Activated naive CD4-positive, alpha-beta T cell treated with anti-CD3 and anti-CD28 coated beads for 36 hours (primary cell): ENCODE results near the gene TMEM44. TPM values are rescaled to one million over a fixed set of nuclear protein-coding genes. Genes with fewer than 3 reads are reported as not detected.
"Not testable (repeated sequence)": the region's sequence is repeated elsewhere in the genome, so short reads cannot be mapped to it uniquely, and the experiment has no call there.

Source experiments
- CTCF ChIA-PET: fragments of 350-600 bp; sonication (Branson Sonifier 250); formaldehyde crosslinking; loops from one replicate; lab custom pipeline; 2021; ENCODE audit warnings: antibody characterized with exemption; lab: Charles Lee
- DNase-seq: peaks from one replicate; pipeline ENCODE4 v3.0.0-alpha.2; 2020
- H3K27ac Mint-ChIP-seq: one replicate; pipeline ENCODE4 v1.8.0; 2021; ENCODE audit warnings: mild to moderate bottlenecking, mixed read lengths
- H3K27me3 Mint-ChIP-seq: one replicate; pipeline ENCODE4 v1.8.0; 2021; ENCODE audit warnings: low read depth, mixed read lengths
- H3K36me3 Mint-ChIP-seq: one replicate; pipeline ENCODE4 v1.8.0; 2021; ENCODE audit warnings: low read depth, mixed read lengths
- H3K4me1 Mint-ChIP-seq: one replicate; pipeline ENCODE4 v1.8.0; 2021; ENCODE audit warnings: low read depth, mixed read lengths
- H3K4me3 Mint-ChIP-seq: one replicate; pipeline ENCODE4 v1.8.0; 2021; ENCODE audit warnings: mild to moderate bottlenecking, moderate library complexity, mixed read lengths
- H3K9me3 Mint-ChIP-seq: one replicate; pipeline ENCODE4 v1.8.0; 2021; ENCODE audit warnings: mixed read lengths
- intact Hi-C: fragments of 100-400 bp; cut with micrococcal nuclease; formaldehyde crosslinking; loops from one replicate; pipeline ENCODE4 v1.15.1; 2023
- total RNA-seq, 2 experiments: library from RNA; stranded (reverse); gene quantifications; one replicate each; pipeline ENCODE4 v1.2.3, GENCODE V29; 2021

TMEM44 gene
- total RNA-seq, 2 experiments from 2014 or later = 0.93 to 1.7 TPM

DNA sequence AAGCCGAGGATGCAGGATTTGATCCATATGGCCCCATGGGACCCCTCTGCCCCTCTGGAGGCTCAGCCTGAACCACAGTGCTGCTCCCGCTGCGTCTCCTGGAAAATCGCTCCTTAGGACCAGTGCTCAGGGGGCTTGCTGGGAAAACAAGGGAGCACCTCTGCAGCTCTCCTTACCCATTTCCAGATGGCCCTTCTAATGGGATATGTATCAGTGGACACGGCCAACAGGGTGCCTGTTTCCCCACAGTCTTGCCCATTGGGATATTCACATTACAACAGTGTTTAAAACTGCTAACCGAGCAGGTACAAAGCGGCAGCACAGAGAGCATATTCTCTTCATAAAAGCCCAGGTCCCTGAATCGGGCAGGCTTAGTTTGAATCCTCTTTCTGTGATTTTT lies 27.1 kb downstream of the TMEM44 start:
- intact Hi-C loops = no loop called here
- DNase-seq = no peak
- Mint-ChIP-seq H3K4me1 (no peaks in the 10 kb centered on the region), H3K36me3 (no peaks in the 10 kb centered on the region), H3K27ac (no peak overlapping the region), H3K27me3 (no peaks in the 10 kb centered on the region), H3K9me3 (no peaks in the 10 kb centered on the region), H3K4me3 (no peak overlapping the region)
- CTCF ChIA-PET = interaction anchor here (0.6 to 0.7 kb wide), 2 partner anchors 22 to 270 kb away, joined by 3 read pairs; no protein-coding TSS in a partner anchor

DNA sequence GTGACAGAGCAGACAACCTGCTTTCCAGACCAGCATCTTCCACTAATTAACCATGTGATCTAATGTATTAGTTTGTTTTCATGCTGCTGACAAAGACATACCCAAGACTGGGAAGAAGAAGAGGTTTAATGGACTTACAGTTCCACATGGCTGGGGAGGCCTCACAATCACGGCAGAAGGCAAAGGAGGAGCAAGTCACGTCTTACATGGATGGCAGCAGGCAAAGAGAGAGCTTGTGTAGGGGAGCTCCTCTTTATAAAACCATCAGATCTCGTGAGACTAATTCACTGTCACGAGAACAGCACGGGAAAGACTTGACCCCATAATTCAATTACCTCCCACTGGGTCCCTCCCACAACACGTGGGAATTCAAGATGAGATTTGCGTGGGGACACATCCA lies 27.9 kb downstream of the TMEM44 start:
- H3K4me1 Mint-ChIP-seq, DNase-seq, H3K27me3 Mint-ChIP-seq, H3K27ac Mint-ChIP-seq, intact Hi-C loops, H3K4me3 Mint-ChIP-seq, H3K36me3 Mint-ChIP-seq, H3K9me3 Mint-ChIP-seq: not testable (repeated sequence)
- CTCF ChIA-PET = interaction anchor here (1.2 kb wide), 1 partner anchor 11 kb away, joined by 4 read pairs; no protein-coding TSS in a partner anchor

DNA sequence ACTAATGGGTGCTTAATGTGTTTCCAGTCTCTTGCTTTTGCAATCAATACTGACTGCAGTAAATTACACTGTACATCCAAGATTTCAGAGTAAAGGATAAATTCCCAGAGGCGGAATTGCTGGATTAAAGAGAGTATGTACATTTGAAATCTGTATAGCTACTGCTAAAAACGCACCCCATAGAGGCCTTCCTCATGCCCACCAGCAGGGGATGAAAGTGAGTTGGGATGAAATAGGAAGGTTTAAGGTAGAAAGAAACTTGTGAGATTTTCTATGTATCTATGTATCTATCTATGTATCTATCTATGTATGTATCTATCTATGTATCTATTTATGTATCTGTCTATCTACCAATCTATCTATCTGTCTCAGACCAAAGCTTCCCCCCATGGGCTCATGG lies 28.4 kb downstream of the TMEM44 start:
- no peaks in the 10 kb centered on the region for H3K27me3 Mint-ChIP-seq
- DNase-seq = no peak

DNA sequence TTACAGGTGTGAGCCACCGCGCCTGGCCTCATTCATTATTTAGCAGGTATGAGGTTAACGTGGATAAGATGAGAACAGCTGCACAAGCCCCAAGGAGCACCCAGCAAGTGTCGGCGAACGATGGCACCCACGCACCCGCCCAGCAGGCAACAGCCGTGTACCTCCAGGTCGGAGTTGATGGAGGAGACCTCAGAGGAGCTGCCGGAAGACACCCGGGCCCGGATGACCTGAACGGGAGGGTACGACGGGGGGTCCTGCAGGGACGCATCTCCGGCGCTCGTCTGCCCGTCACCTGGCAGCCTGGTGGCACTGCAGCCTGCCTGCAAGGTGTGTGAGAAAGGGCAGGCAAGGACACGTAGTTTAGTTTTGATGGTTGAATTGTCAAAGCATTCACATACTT lies 29.1 kb downstream of the TMEM44 start:
- intact Hi-C loops = no loop called here
- Mint-ChIP-seq H3K4me3 (no peak overlapping the region), H3K36me3 (no peaks in the 10 kb centered on the region), H3K9me3 (no peaks in the 10 kb centered on the region), H3K27me3 (no peaks in the 10 kb centered on the region), H3K4me1 (no peaks in the 10 kb centered on the region), H3K27ac (no peak overlapping the region)
- no peak for DNase-seq
- CTCF ChIA-PET = interaction anchor here (1.1 to 1.2 kb wide), 2 partner anchors 10 to 132 kb away, joined by 4 to 5 read pairs; no protein-coding TSS in a partner anchor

More for the DNA sequence above, 28.4 kb downstream of the TMEM44 start:
- Mint-ChIP-seq H3K4me3 (no peak overlapping the region), H3K27ac (no peak overlapping the region), H3K9me3 (no peaks in the 10 kb centered on the region), H3K36me3 (no peaks in the 10 kb centered on the region), H3K4me1 (no peaks in the 10 kb centered on the region)
- intact Hi-C loops = no loop called here
- CTCF ChIA-PET = interaction anchor here (1.1 to 1.2 kb wide), 2 partner anchors 11 to 133 kb away, joined by 4 to 5 read pairs; no protein-coding TSS in a partner anchor

DNA sequence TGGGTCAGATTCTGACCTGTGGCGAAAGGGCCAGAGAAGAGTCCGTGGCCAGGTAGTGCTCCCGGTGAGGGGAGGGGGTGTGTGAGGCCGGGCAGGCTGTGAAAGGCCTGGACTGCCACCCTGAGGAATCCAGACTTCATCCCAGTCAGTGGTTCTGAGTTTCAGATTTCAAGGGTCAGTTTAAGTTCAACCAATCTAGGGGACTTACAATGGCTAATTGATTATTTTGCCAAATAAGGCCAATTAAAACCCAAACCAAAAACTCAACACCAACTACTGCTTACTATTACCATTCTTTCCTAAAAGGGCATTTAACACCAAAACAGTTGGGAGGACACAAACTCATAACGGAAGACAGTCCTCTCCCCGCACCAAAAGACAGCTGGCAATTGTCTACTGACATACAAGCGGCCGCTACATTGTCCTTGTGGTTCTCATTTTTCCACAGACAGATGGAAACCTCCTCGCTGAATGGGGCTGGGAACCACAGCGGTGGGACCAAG lies 30.5 kb downstream of the TMEM44 start:
- Mint-ChIP-seq H3K36me3 (no peaks in the 10 kb centered on the region), H3K27me3 (no peaks in the 10 kb centered on the region), H3K4me1 (no peaks in the 10 kb centered on the region), H3K4me3 (no peak overlapping the region), H3K27ac (no peak overlapping the region), H3K9me3 (no peaks in the 10 kb centered on the region)
- CTCF ChIA-PET = interaction anchor here (0.8 to 1.0 kb wide), 2 partner anchors 130 to 133 kb away, joined by 4 to 6 read pairs; no protein-coding TSS in a partner anchor
- no peak for DNase-seq
- intact Hi-C loops = no loop called here

DNA sequence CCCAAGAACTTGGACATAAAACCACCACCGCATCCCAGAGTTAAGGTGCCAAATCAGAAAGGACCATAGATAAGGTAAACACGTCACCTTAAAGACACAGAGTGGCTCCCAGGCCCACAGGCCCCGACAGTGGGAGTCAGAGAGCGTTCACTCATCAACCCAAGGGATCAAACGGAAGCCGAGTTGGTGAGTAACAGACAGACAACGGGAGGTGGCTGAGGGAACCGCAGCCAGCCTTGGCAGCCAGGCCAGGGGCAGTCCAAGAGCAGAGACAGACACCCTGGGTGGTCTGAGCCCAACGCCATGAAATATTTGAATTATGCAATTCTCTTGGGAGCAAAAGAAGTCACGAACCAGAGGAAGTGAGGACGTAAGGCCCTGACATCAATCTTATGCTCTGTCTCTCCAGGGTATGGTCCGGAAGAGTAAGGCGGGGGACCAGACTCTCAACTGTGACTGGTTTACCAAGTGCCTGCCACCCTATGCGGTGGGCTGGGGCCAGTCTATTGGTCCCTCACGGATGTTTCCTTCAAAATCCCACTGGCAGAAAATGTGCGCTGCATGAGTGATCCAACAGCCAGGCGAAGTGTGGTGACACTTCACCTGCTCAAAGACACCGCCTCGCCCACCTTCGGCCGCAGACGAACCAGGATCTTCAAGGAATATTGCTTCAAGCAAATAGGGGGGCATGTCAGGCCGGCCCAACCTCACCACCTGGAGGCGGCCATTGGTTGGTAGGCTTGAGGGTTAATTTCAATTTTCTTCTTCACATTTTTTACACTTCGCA lies 34.3 kb downstream of the TMEM44 start:
- intact Hi-C loops = no loop called here
- Mint-ChIP-seq H3K27me3 (no peaks in the 10 kb centered on the region), H3K4me1 (peaks cover 3% of the 10 kb centered on the region), H3K27ac (no peak overlapping the region), H3K4me3 (no peak overlapping the region), H3K9me3 (no peaks in the 10 kb centered on the region), H3K36me3 (no peaks in the 10 kb centered on the region)
- no peak for DNase-seq
- CTCF ChIA-PET = no interaction called here

DNA sequence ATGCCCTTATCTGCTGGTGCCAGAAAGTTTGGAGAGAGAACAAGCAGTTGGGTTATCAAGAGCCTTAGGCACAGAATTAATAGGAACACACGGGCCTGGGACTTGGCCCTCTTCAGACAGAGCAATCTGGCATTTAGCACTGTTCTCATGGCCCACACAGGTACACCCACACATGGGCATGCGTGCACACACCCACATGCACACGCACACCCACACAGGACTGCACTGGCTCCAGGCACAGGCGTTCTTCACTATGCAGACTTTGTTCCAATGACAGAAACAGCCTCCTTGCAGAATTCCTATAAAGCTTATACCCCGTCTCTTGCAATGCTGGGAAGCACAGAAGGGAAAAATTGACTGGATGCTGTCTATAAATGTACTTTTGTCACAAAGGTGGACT lies 36.3 kb downstream of the TMEM44 start:
- H3K4me1 Mint-ChIP-seq = peaks cover 3% of the 10 kb centered on the region
- H3K27me3 Mint-ChIP-seq = no peaks in the 10 kb centered on the region
- CTCF ChIA-PET = interaction anchor here (1.3 to 1.6 kb wide), 2 partner anchors 21 to 113 kb away, joined by 3 to 4 read pairs; no protein-coding TSS in a partner anchor
- no peak overlapping the region for H3K27ac Mint-ChIP-seq
- H3K4me3 Mint-ChIP-seq = no peak overlapping the region
- H3K9me3 Mint-ChIP-seq = no peaks in the 10 kb centered on the region
- intact Hi-C loops = no loop called here
- no peak for DNase-seq
- H3K36me3 Mint-ChIP-seq = no peaks in the 10 kb centered on the region

DNA sequence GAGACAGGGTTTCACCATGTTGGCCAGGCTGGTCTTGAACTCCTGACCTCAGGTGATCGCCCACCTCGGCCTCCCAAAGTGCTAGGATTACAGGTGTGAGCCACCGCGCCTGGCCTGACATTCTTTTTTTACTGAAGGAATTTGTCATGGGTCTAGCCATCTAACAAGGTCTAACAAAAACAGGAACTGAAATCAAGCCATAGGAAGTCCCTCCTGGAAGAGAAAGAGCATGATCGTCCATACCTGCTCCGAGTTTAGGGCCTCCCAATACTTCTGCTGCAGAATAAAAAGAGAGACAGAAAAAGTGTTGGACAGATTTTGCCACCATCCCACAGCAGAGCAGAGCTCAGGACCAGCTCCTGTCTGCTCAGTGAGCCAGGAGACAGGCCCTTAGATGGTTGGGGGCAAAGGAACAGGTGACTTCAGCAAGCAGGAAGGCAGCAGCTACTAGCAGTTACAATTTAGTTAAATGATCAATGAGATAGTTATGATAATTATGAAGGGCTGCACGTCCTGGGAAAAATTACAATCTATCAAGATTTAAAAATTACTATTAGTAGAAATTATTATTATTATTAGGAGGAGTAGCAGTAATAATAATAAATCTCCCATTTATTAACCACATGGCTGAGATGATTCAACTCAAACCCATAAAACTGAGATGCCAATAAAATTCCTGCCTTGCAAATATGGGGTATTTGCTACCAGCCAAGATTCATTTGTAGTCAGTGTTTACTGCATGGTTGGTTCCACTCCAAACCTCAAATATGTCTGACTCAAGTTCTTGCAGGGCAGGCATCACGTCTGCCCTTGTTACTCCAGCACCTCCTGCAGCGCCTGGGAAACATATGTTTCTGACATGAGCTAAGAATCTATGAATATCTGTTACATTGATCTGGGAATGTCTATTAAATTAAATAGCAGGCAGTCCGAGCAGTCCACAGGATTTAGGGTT lies 40.1 kb downstream of the TMEM44 start:
- H3K27me3 Mint-ChIP-seq = no peaks in the 10 kb centered on the region
- CTCF ChIA-PET = interaction anchor here (0.6 to 3.8 kb wide), 5 partner anchors 9 to 199 kb away, joined by 3 to 61 read pairs (median 3); no protein-coding TSS in a partner anchor
- intact Hi-C loops = no loop called here
- no peak for DNase-seq
- peaks cover 3% of the 10 kb centered on the region for H3K4me1 Mint-ChIP-seq
- no peak overlapping the region for H3K27ac Mint-ChIP-seq
- no peaks in the 10 kb centered on the region for H3K36me3 Mint-ChIP-seq
- H3K9me3 Mint-ChIP-seq = no peaks in the 10 kb centered on the region
- H3K4me3 Mint-ChIP-seq = no peak overlapping the region

DNA sequence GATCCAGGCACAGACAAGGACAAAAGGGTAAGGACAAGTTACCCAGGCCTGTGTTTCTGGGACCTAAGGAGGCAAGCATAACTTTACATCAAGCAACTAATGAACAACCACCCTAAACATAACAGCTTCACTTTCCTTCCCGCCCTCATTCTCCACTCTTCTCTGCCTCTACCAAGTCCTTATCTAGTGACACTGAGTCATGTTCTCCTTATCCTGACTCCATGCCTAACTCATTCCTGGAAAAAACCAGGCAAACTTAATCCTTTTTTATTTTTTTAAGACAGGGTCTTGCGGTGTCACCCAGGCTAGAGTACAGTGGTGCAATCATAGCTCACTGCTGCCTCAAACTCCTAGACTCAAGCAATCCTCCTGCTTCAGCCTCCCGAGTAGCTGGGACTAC lies 44.5 kb downstream of the TMEM44 start:
- no peak overlapping the region for H3K27ac Mint-ChIP-seq
- peaks cover 19% of the 10 kb centered on the region for H3K4me1 Mint-ChIP-seq
- no peak for DNase-seq
- CTCF ChIA-PET = interaction anchor here (0.6 to 1.3 kb wide), 4 partner anchors 104 to 161 kb away, joined by 3 to 7 read pairs (median 4); no protein-coding TSS in a partner anchor
- H3K9me3 Mint-ChIP-seq = peaks cover 3% of the 10 kb centered on the region
- H3K36me3 Mint-ChIP-seq = peaks cover 14% of the 10 kb centered on the region
- intact Hi-C loops = loop anchor here (10.0 kb wide), 1 partner anchor 454 kb away; the partner anchor contains the start of gene HES1
- no peaks in the 10 kb centered on the region for H3K27me3 Mint-ChIP-seq
- no peak overlapping the region for H3K4me3 Mint-ChIP-seq

DNA sequence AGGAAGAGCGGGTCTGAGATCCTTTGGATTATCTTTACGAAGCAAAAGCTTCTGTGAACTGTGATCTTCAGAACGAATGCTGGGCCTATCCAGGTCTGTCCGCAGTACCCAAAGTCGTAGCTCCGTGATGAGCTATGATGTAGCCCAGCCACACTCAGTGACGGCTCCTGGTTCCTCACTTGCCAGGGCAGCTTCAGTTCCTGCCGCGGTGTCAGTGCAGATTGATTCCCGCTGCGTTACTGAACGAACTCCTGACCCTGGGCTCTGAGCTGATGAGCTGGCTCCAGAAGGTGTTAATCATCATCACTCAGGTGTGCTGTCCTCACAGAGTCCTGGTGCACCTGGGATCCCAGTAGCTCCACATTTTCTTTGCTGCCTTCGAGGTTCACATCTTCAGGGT lies 45.0 kb downstream of the TMEM44 start:
- Mint-ChIP-seq H3K27me3 (no peaks in the 10 kb centered on the region), H3K4me1 (peaks cover 19% of the 10 kb centered on the region), H3K4me3 (no peak overlapping the region), H3K36me3 (peaks cover 14% of the 10 kb centered on the region), H3K9me3 (peaks cover 3% of the 10 kb centered on the region), H3K27ac (no peak overlapping the region)
- intact Hi-C loops = loop anchor here (10.0 kb wide), 1 partner anchor 453 kb away; the partner anchor contains the start of gene HES1
- CTCF ChIA-PET = interaction anchor here (0.6 to 1.3 kb wide), 4 partner anchors 104 to 160 kb away, joined by 3 to 7 read pairs (median 4); no protein-coding TSS in a partner anchor
- DNase-seq = no peak

DNA sequence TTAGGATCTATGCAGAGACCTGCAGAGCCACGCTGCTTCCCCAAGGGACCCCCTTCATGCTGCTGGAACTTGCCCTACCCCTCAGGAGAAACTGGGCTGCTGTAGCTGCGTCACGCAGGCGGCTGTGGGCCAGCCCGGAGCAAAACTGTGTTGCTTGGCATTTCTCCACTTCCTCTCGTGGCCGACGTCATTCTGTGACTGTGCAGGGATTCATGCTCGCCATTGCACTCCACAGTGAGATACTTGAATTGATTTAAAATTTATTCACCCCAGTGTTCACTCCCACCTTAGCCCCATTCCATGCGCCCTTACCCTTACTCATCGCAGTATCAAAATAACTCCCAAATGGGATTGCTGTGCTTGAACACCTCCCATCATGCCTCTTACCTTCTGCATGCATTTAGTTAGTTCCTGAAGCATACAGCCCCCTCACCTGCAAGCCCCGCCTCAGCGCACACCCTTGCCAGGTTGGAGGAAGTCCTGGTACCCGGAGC lies 45.7 kb downstream of the TMEM44 start:
- Mint-ChIP-seq H3K9me3 (peaks cover 3% of the 10 kb centered on the region), H3K4me1 (peaks cover 19% of the 10 kb centered on the region), H3K27me3 (no peaks in the 10 kb centered on the region), H3K27ac (no peak overlapping the region), H3K36me3 (peaks cover 14% of the 10 kb centered on the region), H3K4me3 (no peak overlapping the region)
- DNase-seq = no peak
- intact Hi-C loops = loop anchor here (10.0 kb wide), 1 partner anchor 453 kb away; the partner anchor contains the start of gene HES1
- CTCF ChIA-PET = interaction anchor here (0.6 to 1.3 kb wide), 2 partner anchors 116 to 818 kb away, joined by 3 to 7 read pairs; no protein-coding TSS in a partner anchor
